ENCODE results near the gene COQ7.

GRCh38 chr16:19027416-19027815 is 40.0 kb upstream of the COQ7 start:
- TF ChIP-seq CTCF (conservative IDR thresholded peaks at IDR 0.05 in 1 of 2, IDR thresholded peaks at IDR 0.05 in 1 of 2; ENCODE audit: low read depth in 1 of 2, low read length in 2 of 2) (no peak), EZH2 (IDR thresholded peaks at IDR 0.05; ENCODE audit: low read length, missing control alignments) (no peak)

Data from fibroblast of lung (primary cell).